Trophoblast cell (in vitro differentiated cells and primary cell): ENCODE measurements around the gene GALNT7.
A peak's percentile ranks its signal among the peaks of the same experiment; 100 is the strongest.

Source experiments
- DNase-seq, 2 donors: peaks; one replicate each; pipeline ENCODE4 v3.0.0-alpha.2; 2016
- H2AFZ ChIP-seq: 2 replicates; pipeline ENCODE4 v1.6.1; 2013; ENCODE audit warnings: low read length, moderate library complexity, mild to moderate bottlenecking; ENCODE audit not compliant: insufficient read depth, poor library complexity
- H2AK5ac ChIP-seq: 2 replicates; pipeline ENCODE4 v1.6.1; 2013; ENCODE audit warnings: mild to moderate bottlenecking, low read length
- H2BK120ac ChIP-seq: 2 replicates; pipeline ENCODE4 v1.6.1; 2013; ENCODE audit warnings: low read length, mild to moderate bottlenecking, moderate library complexity; ENCODE audit not compliant: insufficient read depth, poor library complexity
- H2BK12ac ChIP-seq: 2 replicates; pipeline ENCODE4 v1.6.1; 2013; ENCODE audit warnings: mild to moderate bottlenecking, low read length, moderate library complexity
- H2BK5ac ChIP-seq: 2 replicates; pipeline ENCODE4 v1.6.1; 2013; ENCODE audit warnings: low read length, low read depth, moderate library complexity, mild to moderate bottlenecking; ENCODE audit not compliant: poor library complexity
- H3K14ac ChIP-seq: 2 replicates; pipeline ENCODE4 v1.6.1; 2013; ENCODE audit warnings: mild to moderate bottlenecking, low read length
- H3K18ac ChIP-seq: 2 replicates; pipeline ENCODE4 v1.6.1; 2013; ENCODE audit warnings: mild to moderate bottlenecking, low read length
- H3K23ac ChIP-seq: 2 replicates; pipeline ENCODE4 v1.6.1; 2013; ENCODE audit warnings: low read length
- H3K27ac ChIP-seq: 2 replicates; pipeline ENCODE4 v1.5.1; 2013; ENCODE audit warnings: low read depth, mild to moderate bottlenecking, inconsistent platforms, low read length, moderate library complexity
- H3K27me3 ChIP-seq: 2 replicates; pipeline ENCODE4 v1.6.1; 2013; ENCODE audit warnings: inconsistent platforms, mild to moderate bottlenecking, low read length, moderate library complexity; ENCODE audit not compliant: insufficient read depth
- H3K36me3 ChIP-seq, 2 experiments: 1 replicate in 1 of 2; 2 replicates in 1 of 2; pipeline ENCODE4 v1.6.1; 2013; ENCODE audit warnings: low read length in 2 of 2, mild to moderate bottlenecking in 2 of 2, moderate library complexity in 1 of 2; ENCODE audit not compliant: insufficient read depth in 2 of 2, control insufficient read depth in 1 of 2
- H3K4ac ChIP-seq: 2 replicates; pipeline ENCODE4 v1.6.1; 2013; ENCODE audit warnings: low read depth, mild to moderate bottlenecking, low read length, moderate library complexity
- H3K4me1 ChIP-seq, 2 experiments: 1 replicate in 1 of 2; 2 replicates in 1 of 2; pipeline ENCODE4 v1.6.1; 2013; ENCODE audit warnings: low read length in 2 of 2, mild to moderate bottlenecking in 2 of 2, moderate library complexity in 1 of 2; ENCODE audit not compliant: insufficient read depth in 2 of 2, control insufficient read depth in 1 of 2
- H3K4me2 ChIP-seq: 2 replicates; pipeline ENCODE4 v1.6.1; 2013; ENCODE audit warnings: inconsistent platforms, mild to moderate bottlenecking, low read length, moderate library complexity
- H3K4me3 ChIP-seq: 2 replicates; pipeline ENCODE4 v1.5.1; 2013; ENCODE audit warnings: mild to moderate bottlenecking, low read depth, low read length, inconsistent platforms
- H3K79me1 ChIP-seq: one replicate; pipeline ENCODE4 v1.6.1; 2013; ENCODE audit warnings: low read length
- H3K79me2 ChIP-seq: 2 replicates; pipeline ENCODE4 v1.6.1; 2013; ENCODE audit warnings: low read length, mild to moderate bottlenecking; ENCODE audit not compliant: control insufficient read depth, insufficient read depth, poor library complexity
- H3K9ac ChIP-seq: 2 replicates; pipeline ENCODE4 v1.6.1; 2013; ENCODE audit warnings: mild to moderate bottlenecking, low read length
- H3K9me3 ChIP-seq: 2 replicates; pipeline ENCODE4 v1.6.1; 2013; ENCODE audit warnings: low read depth, mild to moderate bottlenecking, control low read depth, inconsistent platforms, low read length; ENCODE audit not compliant: insufficient read depth
- H4K12ac ChIP-seq: 2 replicates; pipeline ENCODE4 v1.6.1; 2013; ENCODE audit warnings: low read depth, mild to moderate bottlenecking, low read length, moderate library complexity
- H4K8ac ChIP-seq: 2 replicates; pipeline ENCODE4 v1.6.1; 2013; ENCODE audit warnings: low read depth, mild to moderate bottlenecking, low read length, moderate library complexity
- H4K91ac ChIP-seq: one replicate; pipeline ENCODE4 v1.6.1; 2013; ENCODE audit warnings: low read depth, mild to moderate bottlenecking, low read length, moderate library complexity
- WGBS: extraction: QIAGEN DNeasy Blood & Tissue Kit; methylation state at CpG from one replicate; pipeline ENCODE4 v1.1.7; 2013; ENCODE audit warnings: missing lambda C conversion rate; ENCODE audit not compliant: insufficient read length, insufficient coverage; ENCODE audit errors: extremely low coverage; 5-methylcytosine and 5-hydroxymethylcytosine counted together

Gene GALNT7

DNA sequence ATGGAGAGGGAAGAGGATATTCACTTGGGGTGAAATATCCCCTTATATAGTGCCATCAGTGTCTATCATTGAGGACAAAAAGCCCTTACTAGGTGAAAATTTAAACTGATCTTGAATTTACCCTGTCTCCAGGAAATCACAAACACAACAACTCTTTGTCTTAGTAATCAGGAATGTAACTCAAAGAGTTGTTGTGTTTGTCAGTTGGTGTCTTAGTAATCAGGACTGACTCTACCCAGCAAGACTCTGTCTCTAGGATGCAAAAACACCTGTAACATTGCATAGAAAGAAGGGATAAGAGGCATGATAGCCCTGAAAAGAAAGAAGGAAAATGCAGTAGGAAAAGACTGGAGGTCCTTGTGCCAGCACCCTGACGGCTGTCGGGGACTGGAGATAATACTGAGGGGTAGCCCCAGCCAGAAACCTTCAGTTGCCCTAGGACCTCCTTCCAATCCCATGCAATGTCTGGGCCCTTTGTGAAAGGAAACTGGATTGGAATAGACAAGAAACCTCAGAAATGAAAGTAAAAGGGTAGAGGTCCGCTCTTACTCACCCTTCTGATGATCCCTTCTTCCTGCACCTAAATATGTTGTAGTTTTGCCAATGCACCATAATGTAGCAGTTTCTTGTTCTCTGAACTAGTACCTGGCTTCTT is 120.2 kb downstream of the GALNT7 start:
- H3K14ac ChIP-seq: no peak overlapping the region
- H3K79me2 ChIP-seq: no peaks in the 10 kb centered on the region
- no peak overlapping the region for H3K27ac ChIP-seq
- H2BK120ac ChIP-seq: no peak overlapping the region
- no peak overlapping the region for H4K8ac ChIP-seq
- WGBS: no CpG with 5 or more reads among the region's 3 CpGs
- peaks cover 0 to 6% of the 10 kb centered on the region in 2 experiments for H3K4me1 ChIP-seq
- H3K27me3 ChIP-seq: no peaks in the 10 kb centered on the region
- no peak overlapping the region for H4K12ac ChIP-seq
- H4K91ac ChIP-seq: no peak overlapping the region
- no peak overlapping the region for H3K4me2 ChIP-seq
- no peak overlapping the region for H2AK5ac ChIP-seq
- no peak overlapping the region for H3K4me3 ChIP-seq
- H3K36me3 ChIP-seq: peaks cover 0 to 6% of the 10 kb centered on the region in 2 experiments
- peaks cover 4% of the 10 kb centered on the region for H3K9me3 ChIP-seq
- H2BK12ac ChIP-seq: no peak overlapping the region
- H2AFZ ChIP-seq: no peak overlapping the region
- H3K9ac ChIP-seq: no peak overlapping the region
- no peak overlapping the region for H3K23ac ChIP-seq
- no peak overlapping the region for H3K4ac ChIP-seq
- no peak overlapping the region for H2BK5ac ChIP-seq
- H3K79me1 ChIP-seq: no peaks in the 10 kb centered on the region
- no peak overlapping the region for H3K18ac ChIP-seq
- peak in 1 of 2 donors; percentile 69 for DNase-seq

DNA sequence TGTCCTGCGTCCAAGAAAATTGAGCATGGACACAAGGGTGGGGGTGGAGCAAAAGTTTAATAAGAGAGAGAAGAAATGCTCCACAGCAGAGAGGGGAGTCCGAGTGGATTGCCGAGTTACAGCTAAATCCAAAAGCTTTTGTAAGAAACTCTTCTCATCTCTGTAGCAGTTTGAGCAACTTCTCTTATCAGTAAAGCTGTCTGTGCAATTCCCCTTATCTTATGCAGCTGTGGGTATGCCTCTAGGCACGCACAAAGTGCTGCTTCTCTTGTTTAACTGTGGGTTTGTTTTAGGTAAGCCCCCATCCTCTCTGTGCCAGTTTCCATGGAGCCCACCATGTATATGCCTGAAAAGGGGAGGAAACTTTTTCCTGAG is 120.7 kb downstream of the GALNT7 start:
- peak; percentile 57 to 82 for DNase-seq
- Histone ChIP-seq H2AFZ (no peak overlapping the region), H3K36me3 (peaks cover 0 to 6% of the 10 kb centered on the region in 2 experiments), H3K14ac (no peak overlapping the region), H3K4me2 (no peak overlapping the region), H3K23ac (no peak overlapping the region), H3K4me3 (no peak overlapping the region), H4K91ac (no peak overlapping the region), H3K4me1 (peaks cover 0 to 6% of the 10 kb centered on the region in 2 experiments), H3K27me3 (no peaks in the 10 kb centered on the region), H2BK5ac (no peak overlapping the region), H4K8ac (no peak overlapping the region), H3K79me2 (no peaks in the 10 kb centered on the region), H3K79me1 (no peaks in the 10 kb centered on the region), H3K9ac (no peak overlapping the region), H2BK120ac (no peak overlapping the region), H4K12ac (no peak overlapping the region), H3K9me3 (peaks cover 4% of the 10 kb centered on the region), H3K18ac (no peak overlapping the region), H2AK5ac (no peak overlapping the region), H3K4ac (no peak overlapping the region), H2BK12ac (no peak overlapping the region), H3K27ac (no peak overlapping the region)
- no CpG with 5 or more reads among the region's 4 CpGs for WGBS

- H3K23ac ChIP-seq: no peak overlapping the region
- H3K79me1 ChIP-seq: no peaks in the 10 kb centered on the region
- H3K9me3 ChIP-seq: peaks cover 4% of the 10 kb centered on the region
- H3K4ac ChIP-seq: no peak overlapping the region
- no CpG with 5 or more reads among the region's 5 CpGs for WGBS
- H3K4me1 ChIP-seq: peaks cover 0 to 6% of the 10 kb centered on the region in 2 experiments
- no peak overlapping the region for H3K18ac ChIP-seq
- H3K9ac ChIP-seq: no peak overlapping the region
- no peak for DNase-seq
- H2BK12ac ChIP-seq: no peak overlapping the region
- H2BK120ac ChIP-seq: no peak overlapping the region
- no peak overlapping the region for H4K91ac ChIP-seq
- H3K27me3 ChIP-seq: no peaks in the 10 kb centered on the region
- H3K14ac ChIP-seq: no peak overlapping the region
- H3K4me3 ChIP-seq: no peak overlapping the region
- no peak overlapping the region for H4K12ac ChIP-seq
- no peaks in the 10 kb centered on the region for H3K79me2 ChIP-seq
- no peak overlapping the region for H2AFZ ChIP-seq
- no peak overlapping the region for H2AK5ac ChIP-seq
- H4K8ac ChIP-seq: no peak overlapping the region
- no peak overlapping the region for H3K4me2 ChIP-seq
- peaks cover 0 to 4% of the 10 kb centered on the region in 2 experiments for H3K36me3 ChIP-seq
- no peak overlapping the region for H2BK5ac ChIP-seq
- H3K27ac ChIP-seq: no peak overlapping the region
Observed at GRCh38 chr4:173291899-173292298, 123.3 kb downstream of the GALNT7 start.

GRCh38 chr4:173293663-173294062 is 125.1 kb downstream of the GALNT7 start:
- Histone ChIP-seq H3K4ac (no peak overlapping the region), H4K12ac (no peak overlapping the region), H3K18ac (no peak overlapping the region), H3K36me3 (no peaks in the 10 kb centered on the region), H3K79me1 (no peaks in the 10 kb centered on the region), H3K9ac (no peak overlapping the region), H3K14ac (no peak overlapping the region), H3K4me1 (peaks cover 0 to 6% of the 10 kb centered on the region in 2 experiments), H2AK5ac (no peak overlapping the region), H2BK12ac (no peak overlapping the region), H3K27me3 (no peaks in the 10 kb centered on the region), H3K9me3 (no peaks in the 10 kb centered on the region), H3K4me2 (no peak overlapping the region), H3K79me2 (no peaks in the 10 kb centered on the region), H3K27ac (no peak overlapping the region), H3K23ac (no peak overlapping the region), H2BK5ac (no peak overlapping the region), H2BK120ac (no peak overlapping the region), H4K91ac (no peak overlapping the region), H3K4me3 (no peak overlapping the region), H4K8ac (no peak overlapping the region), H2AFZ (no peak overlapping the region)
- no peak for DNase-seq
- WGBS: no CpG with 5 or more reads among the region's 7 CpGs
